ENCODE measurements around the gene EDA2R.

Gene EDA2R, protein sequence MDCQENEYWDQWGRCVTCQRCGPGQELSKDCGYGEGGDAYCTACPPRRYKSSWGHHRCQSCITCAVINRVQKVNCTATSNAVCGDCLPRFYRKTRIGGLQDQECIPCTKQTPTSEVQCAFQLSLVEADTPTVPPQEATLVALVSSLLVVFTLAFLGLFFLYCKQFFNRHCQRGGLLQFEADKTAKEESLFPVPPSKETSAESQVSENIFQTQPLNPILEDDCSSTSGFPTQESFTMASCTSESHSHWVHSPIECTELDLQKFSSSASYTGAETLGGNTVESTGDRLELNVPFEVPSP

GRCh38 chrX:66638591-66639500 lies at the start of gene EDA2R:
EDA2R (minus strand) TSS chrX:66639078; CDS start chrX:66616020, 23,058 bp downstream.
- DNase-seq (ENCODE audit: low read depth), result peak; percentile 49

GRCh38 chrX:66684196-66684595 lies 45.3 kb upstream of the EDA2R start:
- peak; percentile 49 for DNase-seq (ENCODE audit: low read depth)

DNA sequence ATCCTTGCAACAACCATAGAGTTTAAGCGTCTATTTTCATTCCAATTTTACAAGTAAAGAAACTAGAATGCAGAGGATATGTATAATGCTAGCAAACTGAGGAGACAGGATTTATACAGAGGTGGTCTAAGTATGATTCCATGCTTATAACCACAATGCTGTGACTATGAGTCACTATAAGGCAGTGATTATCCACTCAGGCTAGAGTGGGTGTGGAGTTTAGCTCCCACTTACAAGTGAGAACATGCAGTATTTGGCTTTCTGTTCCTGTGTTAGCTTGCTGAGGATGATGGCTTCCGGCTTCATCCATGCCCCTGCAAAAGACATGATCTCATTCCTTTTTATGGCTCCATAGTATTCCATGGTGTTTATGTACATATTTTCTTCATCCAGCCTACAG lies 41.6 kb upstream of the EDA2R start:
- DNase-seq (ENCODE audit: low read depth), result no peak

GRCh38 chrX:66677430-66677829 lies 38.6 kb upstream of the EDA2R start:
- no peak for DNase-seq (ENCODE audit: low read depth)

DNA sequence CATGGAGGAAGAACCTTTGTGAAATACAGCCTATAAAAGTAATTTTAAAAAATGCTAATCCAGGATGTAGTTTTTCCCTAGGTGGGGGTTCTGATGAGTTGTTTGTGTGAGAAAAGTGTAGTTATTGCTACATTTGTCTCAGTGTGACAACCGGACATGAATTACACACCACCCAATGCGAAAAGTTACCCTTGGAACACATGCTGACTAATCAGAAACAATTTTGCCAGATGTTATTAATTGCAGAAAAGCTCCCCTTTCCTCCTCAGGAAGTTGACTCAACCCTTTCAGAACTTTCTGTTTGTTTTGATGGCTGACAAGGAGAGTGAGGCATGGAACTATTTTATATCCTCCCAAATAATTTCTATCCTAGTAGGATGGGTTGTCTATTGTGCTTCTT lies 38.1 kb upstream of the EDA2R start:
- DNase-seq (ENCODE audit: low read depth), result peak; percentile 67

- DNase-seq (ENCODE audit: low read depth), result peak; percentile 38
Measured at GRCh38 chrX:66676413-66676812, 37.5 kb upstream of the EDA2R start.

DNA sequence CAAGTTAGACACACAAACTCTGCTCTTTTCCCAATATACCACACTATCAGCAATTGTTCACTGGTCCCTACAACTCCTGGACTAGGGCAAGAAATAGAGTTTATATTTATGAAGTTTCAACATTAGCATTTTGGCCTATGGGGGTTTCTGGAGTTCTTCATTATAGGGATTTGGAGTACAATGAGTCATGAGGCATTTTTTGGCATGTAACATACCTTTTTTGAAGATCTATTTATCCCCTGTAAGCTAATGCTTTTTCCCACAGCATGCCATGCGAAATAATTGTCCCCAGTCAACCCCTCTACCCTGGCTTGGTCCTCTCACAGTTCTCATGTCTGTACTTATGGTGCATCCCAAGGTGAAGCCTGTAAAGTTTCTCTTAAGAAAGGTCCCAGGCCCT lies 36.7 kb upstream of the EDA2R start:
- DNase-seq (ENCODE audit: low read depth), result no peak

DNA sequence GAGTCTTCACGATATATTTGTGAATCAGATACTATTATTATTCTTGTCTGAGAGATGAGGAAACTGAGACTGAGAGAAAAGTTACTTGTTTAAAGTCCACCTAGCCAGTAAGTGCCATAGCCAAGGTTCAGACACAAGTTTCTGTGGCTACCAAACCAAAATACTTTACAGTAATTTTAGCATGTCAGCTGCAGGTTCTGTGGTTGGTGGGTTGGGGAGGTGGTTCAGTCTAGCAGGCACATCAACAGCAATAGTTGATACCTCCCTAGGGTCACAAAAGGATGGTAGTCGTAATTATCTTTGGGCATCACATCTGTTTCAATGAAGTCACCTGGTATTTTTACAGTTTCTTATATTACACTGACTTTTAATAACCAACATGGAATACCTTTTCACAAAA lies 35.6 kb upstream of the EDA2R start:
- DNase-seq (ENCODE audit: low read depth), result no peak

- DNase-seq (ENCODE audit: low read depth), result no peak
Measured at GRCh38 chrX:66672106-66672505, 33.2 kb upstream of the EDA2R start.

DNA sequence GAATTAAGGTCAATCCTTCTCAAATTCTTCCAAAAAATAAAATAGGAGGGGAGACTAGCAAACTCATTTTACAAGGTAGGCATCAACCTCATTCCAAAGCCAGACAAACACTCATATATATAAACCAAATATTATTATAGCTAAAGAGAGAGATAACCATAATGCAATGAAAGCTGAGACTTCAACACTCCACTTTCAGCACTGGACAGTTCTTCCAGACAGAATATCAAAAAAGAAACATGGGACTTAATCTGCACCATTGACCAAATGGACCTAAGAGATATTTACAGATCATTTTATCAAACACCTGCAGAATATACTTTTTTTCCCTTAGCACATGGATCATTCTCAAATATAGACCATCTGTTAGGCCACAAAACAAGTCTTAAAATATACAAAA lies 15.5 kb upstream of the EDA2R start:
- DNase-seq (ENCODE audit: low read depth), result no peak

- peak; percentile 40 for DNase-seq (ENCODE audit: low read depth)
Measured at GRCh38 chrX:66635360-66635759, 3.5 kb downstream of the EDA2R start.

DNA sequence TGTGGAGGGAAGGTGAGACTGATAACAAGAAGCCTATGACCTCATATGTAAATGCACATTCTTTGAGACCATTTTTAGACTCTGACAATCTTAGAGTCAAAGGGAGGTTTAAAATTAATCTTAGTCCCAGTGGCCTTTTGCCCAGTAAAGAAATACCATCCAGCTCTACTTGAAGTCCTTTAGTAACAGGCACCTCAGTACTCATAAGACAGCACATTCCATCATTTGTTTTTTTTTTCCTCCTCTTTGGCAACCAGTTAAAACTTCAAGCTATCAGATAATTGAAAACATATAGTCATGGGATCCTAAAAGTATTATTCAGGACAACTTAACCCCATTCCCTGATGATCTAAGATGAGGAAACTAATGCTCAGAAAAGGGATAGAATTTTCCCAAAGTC lies 4.6 kb downstream of the EDA2R start:
- DNase-seq (ENCODE audit: low read depth), result no peak

DNA sequence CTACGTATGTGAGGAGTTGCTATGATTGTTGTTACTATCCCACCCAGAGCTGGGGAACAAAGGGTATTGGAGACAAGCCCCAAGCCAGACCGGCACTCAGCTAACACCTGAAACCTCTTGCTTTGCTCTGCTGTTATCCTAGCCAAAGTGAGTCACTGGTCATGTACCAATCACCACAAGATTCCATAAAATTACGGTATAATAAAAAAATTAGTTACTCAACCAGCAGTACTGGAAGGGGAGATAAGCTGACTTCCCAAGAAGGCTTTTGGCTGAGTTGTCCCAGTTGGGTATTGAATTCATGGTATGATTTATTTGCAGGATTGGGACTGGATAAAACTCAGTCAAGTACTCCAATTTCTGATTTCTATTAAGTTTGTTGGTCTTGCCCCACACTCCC lies 5.3 kb downstream of the EDA2R start:
- DNase-seq (ENCODE audit: low read depth), result peak; percentile 54

- no peak for DNase-seq (ENCODE audit: low read depth)
Measured at GRCh38 chrX:66632981-66633380, 5.9 kb downstream of the EDA2R start.

DNA sequence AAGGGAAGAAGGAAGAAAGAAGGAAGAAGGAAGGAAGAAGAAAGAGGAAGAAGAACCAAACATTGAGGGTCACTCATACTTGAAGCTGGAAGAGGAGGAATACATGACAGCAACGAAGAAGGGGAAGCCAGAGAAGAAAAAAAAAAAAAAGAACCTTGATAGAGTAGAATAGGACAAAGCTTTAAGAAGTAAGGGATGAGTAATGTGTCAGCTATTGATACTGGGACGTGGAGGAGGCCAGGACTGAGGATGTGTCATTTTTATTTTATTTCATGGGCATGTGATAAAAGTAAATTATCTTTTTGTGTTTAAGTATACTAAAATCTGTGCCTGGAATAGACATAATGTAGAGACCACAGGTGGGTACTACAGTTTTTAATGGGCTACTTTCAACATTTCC lies 6.4 kb downstream of the EDA2R start:
- DNase-seq (ENCODE audit: low read depth), result no peak

GRCh38 chrX:66625525-66625924 lies 13.4 kb downstream of the EDA2R start:
- DNase-seq (ENCODE audit: low read depth), result no peak

- no peak for DNase-seq (ENCODE audit: low read depth)
Measured at GRCh38 chrX:66622209-66622608, 16.7 kb downstream of the EDA2R start.

DNA sequence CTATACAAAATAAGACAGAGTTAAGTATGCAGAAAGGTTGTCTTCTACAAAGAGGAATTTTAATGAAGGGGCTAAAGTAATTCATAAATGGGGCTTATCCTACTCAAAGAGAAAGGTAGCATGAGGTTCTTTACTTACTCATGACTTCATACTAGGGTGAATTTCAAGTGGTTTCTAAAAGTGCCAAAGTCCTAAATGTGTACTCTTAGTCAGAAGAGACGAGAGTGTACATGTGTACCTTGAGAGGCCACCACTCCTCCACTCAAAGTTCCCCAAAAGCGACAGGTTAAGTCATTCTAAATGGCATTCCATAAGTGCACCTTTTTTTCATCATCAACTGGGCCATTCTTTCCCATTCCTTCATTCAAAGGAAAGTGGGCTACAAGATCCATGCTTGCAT lies 21.9 kb downstream of the EDA2R start:
- no peak for DNase-seq (ENCODE audit: low read depth)

- DNase-seq (ENCODE audit: low read depth), result no peak
Measured at GRCh38 chrX:66602381-66602938, 36.4 kb downstream of the EDA2R start.

- no peak for DNase-seq (ENCODE audit: low read depth)
Measured at GRCh38 chrX:66601522-66601921, 37.4 kb downstream of the EDA2R start.

DNA sequence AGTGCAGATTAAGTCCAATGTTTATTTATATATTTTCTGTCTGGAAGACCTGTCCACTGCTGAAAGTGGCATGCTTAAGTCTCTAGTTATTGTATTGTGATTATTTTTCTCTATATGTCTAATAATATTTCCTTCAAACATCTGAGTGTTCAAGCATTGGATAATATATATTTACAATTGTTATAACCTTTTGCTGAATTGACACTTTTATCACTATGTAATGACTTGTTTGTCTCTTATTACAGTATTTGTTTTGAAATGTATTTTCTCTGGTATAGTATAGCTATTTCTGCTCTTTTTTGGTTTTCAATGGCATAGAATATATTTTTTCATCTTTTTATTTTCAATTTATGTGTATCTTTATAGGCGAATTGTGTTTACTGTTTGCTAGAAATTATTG lies 59.7 kb downstream of the EDA2R start:
- no peak for DNase-seq (ENCODE audit: low read depth)

GRCh38 chrX:66553973-66554372 lies 84.9 kb downstream of the EDA2R start:
- DNase-seq (ENCODE audit: low read depth), result no peak

GRCh38 chrX:66547847-66548369 lies 91.0 kb downstream of the EDA2R start:
- no peak for DNase-seq (ENCODE audit: low read depth)

Data from stromal cell of bone marrow (primary cell).